Loucy (cell line): Measurements from ENCODE around the gene AGXT.

Experiments
- H2AFZ ChIP-seq: fragments of 200-600 bp; sonication (generic); 2 replicates; pipeline ENCODE4 v1.6.0; 2016; ENCODE audit warnings: antibody characterized with exemption, mild to moderate bottlenecking, low read length, moderate library complexity
- H3F3A ChIP-seq: fragments of 200-600 bp; 2 replicates; pipeline ENCODE4 v1.6.0; 2016; ENCODE audit warnings: antibody characterized with exemption, low read depth, mild to moderate bottlenecking
- H3K27me3 ChIP-seq: fragments of 200-600 bp; sonication (generic); 2 replicates; pipeline ENCODE4 v1.6.1; 2014; ENCODE audit warnings: low read length, mild to moderate bottlenecking; ENCODE audit not compliant: insufficient read depth, poor library complexity, severe bottlenecking
- H3K36me3 ChIP-seq: fragments of 200-600 bp; sonication (generic); 2 replicates; pipeline ENCODE4 v1.6.1; 2016; ENCODE audit warnings: low read length; ENCODE audit not compliant: insufficient read depth
- H3K4me1 ChIP-seq: fragments of 200-600 bp; sonication (generic); 2 replicates; pipeline ENCODE4 v1.5.1; 2014; ENCODE audit warnings: low read length, mild to moderate bottlenecking; ENCODE audit not compliant: insufficient read depth, poor library complexity, severe bottlenecking
- H3K4me2 ChIP-seq: fragments of 200-600 bp; sonication (generic); 2 replicates; pipeline ENCODE4 v1.6.0; 2014; ENCODE audit warnings: antibody characterized with exemption, low read length, low read depth, mild to moderate bottlenecking; ENCODE audit not compliant: poor library complexity, severe bottlenecking
- H3K4me3 ChIP-seq: fragments of 200-600 bp; sonication (generic); 2 replicates; pipeline ENCODE4 v1.5.1; 2014; ENCODE audit warnings: low read length, mild to moderate bottlenecking, mixed read lengths; ENCODE audit not compliant: poor library complexity, severe bottlenecking
- H3K79me2 ChIP-seq: fragments of 200-600 bp; sonication (generic); 2 replicates; pipeline ENCODE4 v1.6.1; 2014; ENCODE audit warnings: low read length; ENCODE audit not compliant: insufficient read depth
- H3K9ac ChIP-seq: fragments of 200-600 bp; sonication (generic); 2 replicates; pipeline ENCODE4 v1.6.0; 2014; ENCODE audit warnings: mild to moderate bottlenecking, low read depth, low read length, moderate library complexity; ENCODE audit not compliant: poor library complexity, severe bottlenecking
- H3K9me2 ChIP-seq: fragments of 200-600 bp; sonication (generic); replicated peaks from 2 replicates; pipeline ENCODE4 v1.6.1; 2016; ENCODE audit warnings: low read depth, low read length, mixed read lengths
- H3K9me3 ChIP-seq: fragments of 200-600 bp; sonication (generic); 2 replicates; pipeline ENCODE4 v1.6.1; 2014; ENCODE audit warnings: mild to moderate bottlenecking, antibody characterized with exemption, low read length, low read depth; ENCODE audit not compliant: insufficient read depth
- H4K20me1 ChIP-seq: fragments of 200-600 bp; sonication (generic); 2 replicates; pipeline ENCODE4 v1.6.0; 2014; ENCODE audit warnings: antibody characterized with exemption, low read length, mild to moderate bottlenecking; ENCODE audit not compliant: insufficient read depth, poor library complexity, severe bottlenecking
- EZH2phosphoT487 ChIP-seq: fragments of 200-600 bp; IDR thresholded peaks from 2 replicates; pipeline ENCODE4 v1.6.1; 2018; ENCODE audit warnings: antibody characterized with exemption, mild to moderate bottlenecking, moderate library complexity, borderline replicate concordance
- TF ChIP-seq, protein P1 (sequence below): fragments of 200-600 bp; sonication (generic); conservative IDR thresholded peaks from 2 replicates; pipeline ENCODE4 v1.5.1; 2014; ENCODE audit warnings: mild to moderate bottlenecking, antibody characterized with exemption, low read length

AGXT gene

GRCh38 chr2:240874715-240875227 is 6.1 kb downstream of the AGXT start:
- H4K20me1 ChIP-seq = no peaks in the 10 kb centered on the region
- no peak overlapping the region for H2AFZ ChIP-seq
- no peaks in the 10 kb centered on the region; the same call in 1 of the 2 replicates for H3K9me3 ChIP-seq
- H3K4me2 ChIP-seq = no peak overlapping the region
- H3K4me3 ChIP-seq = no peak overlapping the region
- H3K27me3 ChIP-seq = no peaks in the 10 kb centered on the region
- no peaks in the 10 kb centered on the region for H3K9me2 ChIP-seq
- no peak overlapping the region for H3K9ac ChIP-seq
- H3K4me1 ChIP-seq = no peaks in the 10 kb centered on the region
- H3K36me3 ChIP-seq = no peaks in the 10 kb centered on the region
- H3F3A ChIP-seq = no peaks in the 10 kb centered on the region
- H3K79me2 ChIP-seq = no peaks in the 10 kb centered on the region
- TF ChIP-seq EZH2phosphoT487 = no peak
- TF ChIP-seq, protein P1, sequence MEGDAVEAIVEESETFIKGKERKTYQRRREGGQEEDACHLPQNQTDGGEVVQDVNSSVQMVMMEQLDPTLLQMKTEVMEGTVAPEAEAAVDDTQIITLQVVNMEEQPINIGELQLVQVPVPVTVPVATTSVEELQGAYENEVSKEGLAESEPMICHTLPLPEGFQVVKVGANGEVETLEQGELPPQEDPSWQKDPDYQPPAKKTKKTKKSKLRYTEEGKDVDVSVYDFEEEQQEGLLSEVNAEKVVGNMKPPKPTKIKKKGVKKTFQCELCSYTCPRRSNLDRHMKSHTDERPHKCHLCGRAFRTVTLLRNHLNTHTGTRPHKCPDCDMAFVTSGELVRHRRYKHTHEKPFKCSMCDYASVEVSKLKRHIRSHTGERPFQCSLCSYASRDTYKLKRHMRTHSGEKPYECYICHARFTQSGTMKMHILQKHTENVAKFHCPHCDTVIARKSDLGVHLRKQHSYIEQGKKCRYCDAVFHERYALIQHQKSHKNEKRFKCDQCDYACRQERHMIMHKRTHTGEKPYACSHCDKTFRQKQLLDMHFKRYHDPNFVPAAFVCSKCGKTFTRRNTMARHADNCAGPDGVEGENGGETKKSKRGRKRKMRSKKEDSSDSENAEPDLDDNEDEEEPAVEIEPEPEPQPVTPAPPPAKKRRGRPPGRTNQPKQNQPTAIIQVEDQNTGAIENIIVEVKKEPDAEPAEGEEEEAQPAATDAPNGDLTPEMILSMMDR = no peak

DNA sequence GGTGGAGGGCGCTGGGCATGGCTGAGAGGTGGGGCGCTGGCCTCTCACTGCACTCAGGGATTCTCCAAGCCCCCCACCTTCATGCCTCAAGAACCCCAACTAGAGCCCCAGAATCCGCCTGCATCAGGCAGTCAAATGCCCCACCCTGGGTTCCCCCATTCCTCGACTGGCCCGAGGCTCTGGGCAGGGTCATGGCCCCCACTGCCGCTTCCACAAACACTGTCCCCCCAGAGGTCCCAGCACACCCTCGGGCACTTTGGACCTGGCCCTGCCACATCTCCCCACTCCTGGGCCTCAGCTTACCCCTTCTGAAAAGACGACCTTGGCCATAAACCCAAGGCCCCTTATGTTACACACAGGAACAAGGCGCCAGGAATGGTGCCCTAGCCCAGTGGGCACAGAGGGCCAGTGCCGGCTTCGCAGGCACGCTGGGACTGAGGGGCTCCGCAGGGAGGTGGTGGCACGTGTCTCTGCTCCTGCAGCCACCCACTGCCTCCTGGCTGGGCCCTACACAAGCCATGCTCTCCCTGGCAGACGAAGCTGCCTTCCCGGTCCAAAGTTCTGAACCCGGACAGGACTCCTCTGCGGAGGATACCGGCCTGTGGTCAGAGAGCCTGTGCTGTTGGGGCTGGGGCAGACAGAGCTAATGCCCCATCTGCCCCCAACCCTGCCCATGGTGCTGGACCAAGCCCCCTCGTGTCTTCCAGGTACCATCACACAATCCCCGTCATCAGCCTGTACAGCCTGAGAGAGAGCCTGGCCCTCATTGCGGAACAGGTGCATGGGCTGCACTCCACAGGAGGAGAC is 6.8 kb downstream of the AGXT start:
- no peak for TF ChIP-seq EZH2phosphoT487
- TF ChIP-seq, protein P1 = no peak
- H4K20me1 ChIP-seq = no peaks in the 10 kb centered on the region
- H3F3A ChIP-seq = no peaks in the 10 kb centered on the region
- H2AFZ ChIP-seq = no peak overlapping the region
- no peak overlapping the region for H3K9ac ChIP-seq
- H3K9me2 ChIP-seq = no peaks in the 10 kb centered on the region
- H3K27me3 ChIP-seq = no peaks in the 10 kb centered on the region
- H3K4me1 ChIP-seq = no peaks in the 10 kb centered on the region
- no peaks in the 10 kb centered on the region for H3K79me2 ChIP-seq
- no peaks in the 10 kb centered on the region; the same call in 1 of the 2 replicates for H3K9me3 ChIP-seq
- no peaks in the 10 kb centered on the region for H3K36me3 ChIP-seq
- H3K4me2 ChIP-seq = no peak overlapping the region
- H3K4me3 ChIP-seq = no peak overlapping the region

- Histone ChIP-seq H3K9me2 (no peaks in the 10 kb centered on the region), H3K4me1 (no peaks in the 10 kb centered on the region), H3K36me3 (no peaks in the 10 kb centered on the region), H3F3A (no peaks in the 10 kb centered on the region), H3K27me3 (no peaks in the 10 kb centered on the region), H3K79me2 (no peaks in the 10 kb centered on the region), H4K20me1 (no peaks in the 10 kb centered on the region), H3K4me2 (no peak overlapping the region), H3K9ac (no peak overlapping the region), H2AFZ (no peak overlapping the region), H3K4me3 (no peak overlapping the region), H3K9me3 (no peaks in the 10 kb centered on the region; the same call in 1 of the 2 replicates)
- TF ChIP-seq, protein P1 = no peak
- TF ChIP-seq EZH2phosphoT487 = no peak
Observed at GRCh38 chr2:240876035-240876474, 7.4 kb downstream of the AGXT start.
